HFF-Myc (cell line): ENCODE results near the gene SBF2.

Experiments
- DNase-seq: peaks from one replicate; pipeline ENCODE4 v3.0.0-alpha.2; 2011; ENCODE audit warnings: low read depth; ENCODE audit errors: extremely low read depth
- H3K4me3 ChIP-seq: replicated peaks from 2 replicates; pipeline ENCODE4 v1.5.1; 2011; ENCODE audit warnings: low read depth, mild to moderate bottlenecking, control low read depth, low read length
- CTCF ChIP-seq: IDR thresholded peaks from 2 replicates; pipeline ENCODE4 v1.5.1; 2012; ENCODE audit warnings: mild to moderate bottlenecking, low read depth, low read length, control low read depth; ENCODE audit errors: missing control alignments

Gene SBF2

DNA sequence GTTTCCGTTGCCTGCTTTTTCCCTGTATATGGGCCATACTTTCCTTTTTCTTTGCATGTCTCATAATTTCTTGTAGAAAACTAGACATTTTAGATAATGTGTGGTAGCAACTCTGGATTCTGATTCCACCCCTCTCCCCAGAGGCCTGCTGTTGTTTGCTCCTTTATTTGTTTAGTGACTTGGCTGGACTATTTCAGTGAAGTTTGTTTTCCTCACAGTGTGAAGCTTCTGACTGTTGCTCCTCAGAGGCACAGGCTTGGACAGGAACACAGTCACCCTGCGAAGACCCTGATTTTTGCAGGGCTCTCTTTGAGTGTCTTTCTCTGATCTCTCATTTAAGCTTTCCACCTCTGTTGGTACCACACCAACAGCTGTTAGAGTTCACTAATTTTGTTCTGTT, 557.7 kb downstream of the SBF2 start:
- no peak overlapping the region for H3K4me3 ChIP-seq
- no peak for TF ChIP-seq CTCF
- no peak for DNase-seq

DNA sequence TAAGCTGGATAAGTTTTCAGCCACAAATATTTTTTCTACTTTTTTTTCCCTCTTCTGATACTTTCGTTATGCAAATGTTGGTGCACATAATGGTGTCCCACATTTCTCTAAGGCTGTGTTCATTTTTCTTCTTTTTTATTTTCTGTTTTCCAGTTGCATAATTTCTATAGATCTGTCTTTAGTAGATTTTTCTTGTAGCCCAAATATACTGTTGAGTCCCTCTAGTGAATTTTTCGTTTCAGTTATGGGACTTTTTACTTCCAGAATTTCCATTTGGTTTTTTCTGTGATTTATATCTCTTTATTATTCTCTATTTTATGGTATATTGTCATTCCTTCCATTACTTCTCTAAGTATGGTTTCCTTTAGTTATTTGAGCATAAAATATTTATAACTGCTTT, 558.1 kb downstream of the SBF2 start:
- TF ChIP-seq CTCF = no peak

DNA sequence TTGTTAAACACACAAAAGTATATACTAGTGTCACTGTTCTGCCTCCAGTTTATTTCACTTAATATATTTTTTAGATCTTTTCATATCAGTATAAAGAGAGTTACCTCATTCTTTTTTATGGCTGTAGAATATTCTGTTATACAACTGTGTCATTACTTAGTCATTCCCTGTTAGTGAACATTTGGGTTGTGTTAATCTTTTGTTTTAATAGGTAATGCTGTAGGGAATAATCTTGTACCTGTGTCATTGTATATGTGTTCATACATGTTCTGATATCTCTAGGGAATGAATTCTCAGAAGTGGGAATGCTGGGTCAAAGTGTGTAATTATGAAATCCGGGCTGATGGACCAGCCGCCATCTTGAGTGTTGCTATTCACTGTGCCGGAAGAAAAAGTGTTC, 558.8 kb downstream of the SBF2 start:
- no peak overlapping the region for H3K4me3 ChIP-seq
- no peak for TF ChIP-seq CTCF
- DNase-seq = no peak

More for the DNA sequence above, 558.1 kb downstream of the SBF2 start:
- no peak overlapping the region for H3K4me3 ChIP-seq
- DNase-seq = no peak

GRCh38 chr11:9733212-9733611, 560.8 kb downstream of the SBF2 start:
- H3K4me3 ChIP-seq = no peak overlapping the region
- DNase-seq = no peak
- no peak for TF ChIP-seq CTCF

DNA sequence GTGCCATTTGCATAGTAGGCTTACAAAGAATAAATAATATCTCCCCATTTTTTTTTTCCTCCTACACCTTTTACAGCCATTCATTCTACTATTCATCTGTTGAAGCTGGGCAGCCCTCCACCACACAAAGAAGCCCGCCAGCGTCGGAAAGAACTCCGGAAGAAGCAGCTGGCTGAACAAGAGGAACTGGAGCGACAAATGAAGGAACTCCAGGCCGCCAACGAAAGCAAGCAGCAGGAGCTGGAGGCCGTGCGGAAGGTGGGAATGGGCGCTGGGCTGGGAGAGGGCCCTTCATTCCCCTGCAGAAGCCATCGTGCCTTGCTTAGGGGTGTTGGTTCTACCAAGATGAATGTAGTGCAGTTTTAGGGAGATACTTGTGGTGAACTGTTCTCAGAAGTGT, 561.6 kb downstream of the SBF2 start:
- no peak overlapping the region for H3K4me3 ChIP-seq
- DNase-seq = no peak
- TF ChIP-seq CTCF = no peak

DNA sequence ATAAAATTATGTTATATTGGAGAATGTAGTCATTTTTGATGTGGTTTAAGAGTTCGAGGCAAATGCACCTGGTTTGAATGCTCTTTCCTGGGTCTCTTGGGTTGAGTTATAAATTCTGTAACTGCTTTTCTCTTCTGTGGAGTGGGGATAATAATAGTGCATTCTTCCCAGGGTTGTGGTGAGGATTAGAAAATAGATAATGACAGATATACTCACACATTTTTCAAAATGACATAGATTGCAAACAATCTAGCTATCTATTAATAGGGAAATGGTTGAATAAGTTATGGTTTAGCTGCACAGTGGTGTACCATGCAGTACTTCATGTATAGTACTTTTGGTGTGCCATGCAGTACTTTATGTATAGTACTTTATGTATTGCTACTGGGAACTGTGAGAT, 562.8 kb downstream of the SBF2 start:
- no peak overlapping the region for H3K4me3 ChIP-seq
- DNase-seq = no peak
- no peak for TF ChIP-seq CTCF
